MV-4-11 (cell line): ENCODE results near the gene GABRG1.

ENCODE experiments used
- DNase-seq: peaks from one replicate; lab custom pipeline; 2025; lab: John Stamatoyannopoulos, UW

Gene GABRG1

DNA sequence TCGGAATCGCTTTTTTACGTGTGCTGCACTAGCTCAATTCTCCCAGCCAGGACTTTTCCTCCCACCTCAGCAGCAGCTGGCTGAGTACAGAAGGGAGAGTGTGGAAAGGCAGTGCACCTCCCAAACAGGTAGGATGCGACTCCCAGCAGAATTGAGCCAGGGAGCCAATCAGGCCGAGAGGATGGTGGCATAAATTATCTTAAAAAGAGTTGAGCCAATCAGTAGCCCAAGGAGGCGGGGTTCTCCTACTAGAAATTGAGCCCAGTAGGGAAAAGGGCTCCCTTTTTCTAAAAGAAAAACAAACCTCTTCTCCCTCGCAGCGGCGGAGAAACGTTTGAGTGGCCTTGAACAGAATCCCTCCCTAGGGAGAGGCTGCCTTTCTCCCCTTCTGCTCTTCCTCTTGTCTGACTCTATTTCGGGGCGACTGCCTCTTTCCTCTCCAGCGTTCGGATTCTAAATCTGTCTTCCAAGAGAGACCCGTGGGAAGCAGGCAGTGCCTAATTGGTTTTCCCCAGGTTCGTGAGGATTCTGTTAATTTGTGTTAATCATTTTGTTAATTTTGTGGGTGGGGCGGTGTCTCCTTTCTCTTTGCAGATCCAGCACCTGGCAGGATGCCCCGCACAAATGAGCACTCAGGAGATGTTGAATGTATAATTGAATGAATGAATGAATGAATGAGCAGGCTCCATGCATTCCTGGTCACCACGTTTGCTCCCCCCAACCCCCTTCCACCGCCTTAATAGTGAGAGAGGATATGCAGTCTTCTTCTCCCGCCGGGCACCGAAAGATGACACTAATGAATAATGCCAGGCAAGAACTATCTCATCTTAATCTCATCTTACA is at the start of gene GABRG1:
GABRG1 (minus strand) TSS at position 142 of the 843 bp plus-strand sequence; CDS start at position 1, 141 bp downstream.
- no peak for DNase-seq

GRCh38 chr4:46146993-46147392 is 23.1 kb upstream of the GABRG1 start:
- DNase-seq: no peak

DNA sequence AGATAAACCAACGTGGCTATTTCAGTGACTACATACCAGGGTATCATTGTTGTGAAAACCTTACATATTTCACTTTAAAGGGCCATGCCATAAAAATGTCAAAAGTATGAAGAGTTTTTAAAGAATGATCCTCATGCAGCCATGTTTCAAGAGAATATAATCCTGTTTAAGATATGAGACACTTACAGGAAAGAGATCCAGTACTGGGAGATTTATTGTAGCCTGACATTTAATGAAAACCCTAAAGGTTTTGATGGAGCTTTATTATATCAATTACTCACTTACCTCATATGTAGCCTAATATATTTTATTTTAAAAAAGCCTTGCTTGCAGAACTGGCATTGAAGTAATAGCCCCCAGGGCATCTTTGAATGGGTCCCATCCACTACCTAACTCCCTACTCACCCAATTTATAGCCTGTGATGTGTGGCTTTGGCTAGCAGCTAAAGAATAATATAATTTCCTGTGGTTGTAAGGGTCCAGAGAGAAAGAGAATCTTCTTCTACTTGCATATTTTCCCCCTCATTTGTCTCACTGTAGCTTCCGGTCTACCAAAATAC is 7.7 kb upstream of the GABRG1 start:
- no peak for DNase-seq

DNA sequence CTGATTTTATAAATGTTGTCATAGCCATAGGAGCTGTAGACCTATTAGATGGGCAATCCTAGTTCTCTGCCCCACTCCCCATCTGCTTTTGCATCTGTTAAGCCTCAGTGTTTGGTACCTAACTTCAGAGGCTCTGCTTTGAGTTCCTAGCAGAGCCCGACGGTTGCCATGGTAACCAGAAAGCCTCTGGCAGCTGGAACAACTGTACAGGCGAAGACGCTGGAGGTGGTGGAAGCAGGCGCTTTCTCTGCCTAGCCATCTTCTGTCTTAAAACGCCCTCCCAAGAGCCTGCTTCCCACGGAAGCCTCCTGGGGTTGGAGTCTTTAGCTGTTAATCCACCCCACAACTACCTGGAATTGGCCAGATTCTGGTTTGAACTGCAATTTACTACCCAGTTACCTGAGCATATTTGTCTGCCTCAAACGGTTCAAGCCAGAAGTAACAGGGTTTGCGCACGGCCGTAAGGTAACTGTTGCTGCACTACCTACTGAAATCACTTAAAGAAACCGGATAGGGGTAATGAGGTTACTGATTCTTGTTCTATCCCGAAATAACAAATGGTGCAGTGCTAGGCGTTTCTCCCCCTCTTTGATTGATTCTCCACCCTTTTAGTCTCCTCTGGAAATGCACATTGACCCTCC is 1.0 kb upstream of the GABRG1 start:
- no peak for DNase-seq

- no peak for DNase-seq
These were observed 42.2 kb downstream of the GABRG1 start for GRCh38 chr4:46081674-46082073.

- DNase-seq: no peak
These were observed 42.6 kb downstream of the GABRG1 start for GRCh38 chr4:46081248-46081647.

DNA sequence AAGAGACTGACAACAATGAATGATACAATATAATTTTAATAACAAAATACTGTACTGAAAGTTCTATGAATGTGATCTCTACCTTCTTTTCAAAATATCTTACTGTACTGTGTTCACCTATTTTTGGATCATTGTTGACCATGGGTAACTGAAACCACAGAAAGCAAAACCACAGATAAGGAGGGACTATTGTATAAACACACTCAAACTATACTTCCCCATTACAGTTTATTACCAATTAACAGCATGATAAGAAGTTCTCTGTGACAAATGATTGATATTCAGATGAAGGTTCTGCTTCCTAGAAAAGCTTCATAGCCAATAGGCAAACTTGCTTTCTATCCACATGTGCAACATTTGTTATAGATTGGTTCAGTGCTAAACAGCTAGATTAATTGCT is 50.1 kb downstream of the GABRG1 start:
- DNase-seq: peak; percentile 79

GRCh38 chr4:46051392-46051791 is 72.5 kb downstream of the GABRG1 start:
- no peak for DNase-seq

GRCh38 chr4:46032056-46032455 is 91.8 kb downstream of the GABRG1 start:
- DNase-seq: no peak

DNA sequence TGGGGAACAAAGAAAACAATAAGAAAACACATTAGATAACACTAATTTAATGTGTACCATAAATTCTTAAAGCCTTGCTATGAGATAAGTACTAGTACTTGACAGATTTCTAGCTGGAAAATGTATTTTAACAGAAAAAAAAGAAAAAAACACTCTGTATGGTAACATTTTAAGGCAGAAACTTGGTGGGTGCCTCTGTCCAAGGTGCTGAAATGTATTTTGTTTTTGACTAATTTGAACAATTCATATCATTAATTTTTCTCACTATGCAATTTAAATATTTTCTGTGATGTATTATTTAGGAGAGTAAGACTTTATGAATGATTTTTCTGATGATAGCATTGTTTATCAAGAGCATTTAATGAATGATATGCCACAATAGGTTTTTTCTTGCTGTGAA is 107.5 kb downstream of the GABRG1 start:
- DNase-seq: no peak

GRCh38 chr4:45992728-45993127 is 131.1 kb downstream of the GABRG1 start:
- no peak for DNase-seq

GRCh38 chr4:45989775-45990174 is 134.1 kb downstream of the GABRG1 start:
- no peak for DNase-seq

DNA sequence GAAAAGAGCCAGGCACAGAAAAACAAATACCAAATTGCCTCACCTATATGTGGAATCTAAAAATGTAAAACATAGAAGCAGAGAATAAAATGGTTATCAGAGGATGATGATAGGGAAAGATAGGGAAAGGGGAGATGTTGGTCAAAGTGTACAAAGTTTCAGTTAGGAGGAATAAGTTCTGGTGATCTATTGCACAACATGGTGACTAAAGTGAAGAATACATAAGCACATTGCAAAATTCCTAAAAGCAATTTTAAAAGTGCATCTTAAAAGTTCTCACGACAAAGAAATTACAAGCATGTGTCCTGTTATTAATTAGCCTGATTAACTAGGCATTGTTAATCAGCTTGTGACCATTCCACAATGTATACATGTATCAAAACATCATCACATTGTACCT is 136.0 kb downstream of the GABRG1 start:
- peak; percentile 27 for DNase-seq
